ENCODE measurements around the gene SPG11. TPM values are rescaled to one million over a fixed set of nuclear protein-coding genes. Genes with fewer than 3 reads are reported as not detected.

SPG11 gene
- total and polyA plus RNA-seq, 2 of the 13 experiments (the other 11 are each of a cell fraction or from before 2014, with no cell fraction given) = 31.5 to 40.7 TPM

GRCh38 chr15:44536302-44536961 is 127.0 kb downstream of the SPG11 start (continued):
- TF ChIP-seq SNAI1 (CRISPR knock-in tag; IDR thresholded peaks at IDR 0.05; ENCODE audit: borderline replicate concordance) = 0 out of 2 replicates have a peak, but pooled peaks have one; percentile 57
- no peak for TF ChIP-seq ZNF567 (CRISPR knock-in tag; IDR thresholded peaks at IDR 0.05; ENCODE audit: borderline replicate concordance)
- no peak for TF ChIP-seq EEA1 (CRISPR knock-in tag; IDR thresholded peaks at IDR 0.05; ENCODE audit: borderline replicate concordance)
- no peak for TF ChIP-seq ZNF615 (CRISPR knock-in tag; IDR thresholded peaks at IDR 0.05; ENCODE audit: borderline replicate concordance)
- TF ChIP-seq SMAD3 (CRISPR knock-in tag; IDR thresholded peaks at IDR 0.05) = no peak
- no peak for TF ChIP-seq HIVEP1 (CRISPR knock-in tag; IDR thresholded peaks at IDR 0.05)
- no peak for TF ChIP-seq HNF1A (IDR thresholded peaks at IDR 0.05; ENCODE audit: low read depth)
- no peak for TF ChIP-seq HNF1A (CRISPR knock-in tag; IDR thresholded peaks at IDR 0.05; ENCODE audit: borderline replicate concordance)
- TF ChIP-seq MEIS1 (CRISPR knock-in tag; IDR thresholded peaks at IDR 0.05; ENCODE audit: borderline replicate concordance) = no peak
- no peak for TF ChIP-seq ZSCAN29 (CRISPR knock-in tag; conservative IDR thresholded peaks at IDR 0.05)
- no peak for TF ChIP-seq ZNF629 (CRISPR knock-in tag; conservative IDR thresholded peaks at IDR 0.05)
- no peak for TF ChIP-seq ZNF556 (CRISPR knock-in tag; IDR thresholded peaks at IDR 0.05; ENCODE audit: borderline replicate concordance)
- TF ChIP-seq, protein P1, sequence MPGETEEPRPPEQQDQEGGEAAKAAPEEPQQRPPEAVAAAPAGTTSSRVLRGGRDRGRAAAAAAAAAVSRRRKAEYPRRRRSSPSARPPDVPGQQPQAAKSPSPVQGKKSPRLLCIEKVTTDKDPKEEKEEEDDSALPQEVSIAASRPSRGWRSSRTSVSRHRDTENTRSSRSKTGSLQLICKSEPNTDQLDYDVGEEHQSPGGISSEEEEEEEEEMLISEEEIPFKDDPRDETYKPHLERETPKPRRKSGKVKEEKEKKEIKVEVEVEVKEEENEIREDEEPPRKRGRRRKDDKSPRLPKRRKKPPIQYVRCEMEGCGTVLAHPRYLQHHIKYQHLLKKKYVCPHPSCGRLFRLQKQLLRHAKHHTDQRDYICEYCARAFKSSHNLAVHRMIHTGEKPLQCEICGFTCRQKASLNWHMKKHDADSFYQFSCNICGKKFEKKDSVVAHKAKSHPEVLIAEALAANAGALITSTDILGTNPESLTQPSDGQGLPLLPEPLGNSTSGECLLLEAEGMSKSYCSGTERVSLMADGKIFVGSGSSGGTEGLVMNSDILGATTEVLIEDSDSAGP (CRISPR knock-in tag; IDR thresholded peaks at IDR 0.05; ENCODE audit: borderline replicate concordance) = no peak
- TF ChIP-seq ARNT2 (CRISPR knock-in tag; IDR thresholded peaks at IDR 0.05; ENCODE audit: low read depth) = 0 out of 2 replicates have a peak, but pooled peaks have one; percentile 5
- TF ChIP-seq TOPORS (CRISPR knock-in tag; IDR thresholded peaks at IDR 0.05) = no peak
- TF ChIP-seq ZNF883 (CRISPR knock-in tag; IDR thresholded peaks at IDR 0.05; ENCODE audit: not compliant biosample characterization) = no peak
- no peak for TF ChIP-seq ZXDC (CRISPR knock-in tag; IDR thresholded peaks at IDR 0.05)
- TF ChIP-seq HOXA3 (CRISPR knock-in tag; IDR thresholded peaks at IDR 0.05) = no peak; the same call in 1 of the 2 replicates
- TF ChIP-seq HOXD1 (CRISPR knock-in tag; IDR thresholded peaks at IDR 0.05) = no peak
- TF ChIP-seq SMARCE1 (IDR thresholded peaks at IDR 0.05; ENCODE audit: borderline replicate concordance) = no peak
- no peak for TF ChIP-seq FOXC1 (CRISPR knock-in tag; IDR thresholded peaks at IDR 0.05; ENCODE audit: borderline replicate concordance)
- no peak for TF ChIP-seq RELA (CRISPR knock-in tag; IDR thresholded peaks at IDR 0.05)
- TF ChIP-seq RORA (CRISPR knock-in tag; IDR thresholded peaks at IDR 0.05) = no peak
